EL (cell line): ENCODE data around the gene ZNF280B.
"Not testable (repeated sequence)": the region's sequence is repeated elsewhere in the genome, so short reads cannot be mapped to it uniquely, and the experiment has no call there.

Source experiments
- DNase-seq: peaks from one replicate; pipeline ENCODE4 v3.0.0-alpha.2; 2016

The ZNF280B gene

DNA sequence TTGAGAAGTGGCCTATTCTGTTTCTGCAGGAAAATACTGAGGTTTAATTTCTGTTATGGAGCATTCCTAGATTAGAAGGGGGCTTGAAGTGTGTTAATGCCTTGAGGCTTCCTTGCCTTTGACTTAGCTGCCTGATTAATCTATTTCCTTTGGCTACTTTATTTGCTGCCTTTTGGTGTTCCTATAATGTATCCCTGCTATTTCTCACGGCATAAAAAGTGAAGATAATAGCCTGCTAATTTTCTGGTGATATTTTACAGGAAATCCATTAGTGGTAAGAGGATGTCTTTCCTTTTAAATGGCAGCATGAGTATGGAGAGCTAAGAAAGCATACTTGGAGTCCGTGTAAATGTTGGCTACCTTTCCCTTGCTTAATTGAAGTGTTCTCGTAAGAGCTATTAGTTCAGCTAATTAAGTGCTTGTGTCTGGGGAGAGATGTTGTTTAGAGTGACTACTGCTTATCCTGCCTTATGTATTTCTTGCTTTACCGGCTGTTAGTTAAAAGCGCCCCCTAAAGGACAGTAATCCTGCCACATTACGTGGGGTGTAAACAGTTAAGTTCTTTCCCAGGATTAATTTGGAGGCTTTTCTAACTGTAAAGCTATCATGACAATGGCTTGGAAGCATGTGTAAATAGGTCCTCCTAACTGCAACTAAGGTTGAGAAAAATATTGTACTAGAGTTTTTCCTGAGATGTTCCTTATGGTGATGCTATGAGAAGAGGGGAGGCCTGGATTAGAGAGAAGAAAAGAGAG, 45.6 kb downstream of the ZNF280B start:
- no peak for DNase-seq

DNA sequence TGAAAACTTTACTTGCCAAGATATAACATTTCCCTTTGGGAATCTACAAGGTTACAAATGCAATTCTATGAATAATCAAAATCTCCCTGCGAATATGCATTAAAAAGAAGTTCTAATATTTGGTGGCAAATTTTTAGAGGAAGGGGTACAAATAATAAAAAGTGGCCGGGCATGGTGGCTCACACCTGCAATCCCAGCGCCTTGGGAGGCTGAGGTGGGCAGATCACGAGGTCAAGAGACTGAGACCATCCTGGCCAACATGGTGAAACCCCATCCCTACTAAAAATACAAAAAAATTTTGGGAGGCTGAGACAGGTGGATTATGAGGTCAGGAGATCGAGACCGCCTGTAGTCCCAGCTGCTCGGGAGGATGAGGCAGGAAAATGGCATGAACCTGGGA, 47.0 kb downstream of the ZNF280B start:
- DNase-seq: no peak

DNA sequence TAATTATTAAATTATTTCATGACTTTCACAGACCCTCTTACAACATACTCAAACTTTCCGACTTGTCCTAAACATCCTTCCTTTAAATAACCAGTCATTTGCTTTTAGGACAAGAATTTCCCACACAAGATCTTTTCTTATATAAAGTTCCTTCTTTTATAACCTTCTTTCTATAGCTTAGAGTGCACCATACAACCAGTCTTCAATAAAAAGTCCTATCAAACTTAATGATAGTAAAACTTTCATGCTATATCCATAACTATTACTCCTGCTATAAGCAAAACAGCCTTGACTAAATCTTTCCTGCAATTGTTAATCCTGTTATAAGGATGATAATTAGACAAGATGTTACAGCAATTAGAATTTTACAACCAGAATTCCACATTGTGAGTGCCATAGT, 47.4 kb downstream of the ZNF280B start:
- DNase-seq: no peak

DNA sequence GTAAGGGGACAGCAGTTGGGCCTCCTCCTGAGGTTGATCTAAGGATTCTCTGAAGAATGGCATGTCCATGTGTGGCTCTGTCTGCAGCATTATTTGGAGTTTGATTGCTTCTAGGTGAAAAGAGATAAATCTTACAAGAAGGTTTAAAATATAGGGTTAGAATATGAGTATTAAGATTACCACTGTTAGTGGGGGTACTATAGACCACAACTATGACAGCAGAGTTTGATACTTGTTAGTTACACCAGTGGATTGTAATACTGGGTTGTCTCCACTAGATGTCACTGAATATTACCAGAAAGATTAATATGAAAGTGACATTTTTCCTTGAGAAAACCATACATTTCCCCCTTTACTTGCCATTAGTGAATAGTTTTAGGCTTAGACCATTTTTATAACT, 47.9 kb downstream of the ZNF280B start:
- DNase-seq: no peak

DNA sequence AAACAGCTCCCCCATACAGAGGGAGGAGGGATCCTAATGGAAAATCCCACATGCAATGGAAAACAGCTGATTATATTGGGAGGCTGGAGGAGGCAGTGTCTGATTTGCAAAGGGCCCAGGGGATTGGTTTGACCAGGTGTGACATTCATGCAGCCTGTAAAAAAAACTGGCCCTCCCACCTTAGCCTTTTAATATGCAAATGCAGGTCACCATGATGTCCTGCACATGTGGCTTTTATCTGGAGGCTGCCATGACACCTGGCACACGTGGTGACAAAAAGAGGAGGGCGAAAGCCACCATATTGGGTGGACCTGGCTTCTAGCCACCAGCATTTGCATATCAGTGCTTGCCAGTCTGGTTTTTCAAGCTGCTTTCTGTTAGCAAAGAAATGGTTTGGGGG, 48.5 kb downstream of the ZNF280B start:
- DNase-seq: no peak

DNA sequence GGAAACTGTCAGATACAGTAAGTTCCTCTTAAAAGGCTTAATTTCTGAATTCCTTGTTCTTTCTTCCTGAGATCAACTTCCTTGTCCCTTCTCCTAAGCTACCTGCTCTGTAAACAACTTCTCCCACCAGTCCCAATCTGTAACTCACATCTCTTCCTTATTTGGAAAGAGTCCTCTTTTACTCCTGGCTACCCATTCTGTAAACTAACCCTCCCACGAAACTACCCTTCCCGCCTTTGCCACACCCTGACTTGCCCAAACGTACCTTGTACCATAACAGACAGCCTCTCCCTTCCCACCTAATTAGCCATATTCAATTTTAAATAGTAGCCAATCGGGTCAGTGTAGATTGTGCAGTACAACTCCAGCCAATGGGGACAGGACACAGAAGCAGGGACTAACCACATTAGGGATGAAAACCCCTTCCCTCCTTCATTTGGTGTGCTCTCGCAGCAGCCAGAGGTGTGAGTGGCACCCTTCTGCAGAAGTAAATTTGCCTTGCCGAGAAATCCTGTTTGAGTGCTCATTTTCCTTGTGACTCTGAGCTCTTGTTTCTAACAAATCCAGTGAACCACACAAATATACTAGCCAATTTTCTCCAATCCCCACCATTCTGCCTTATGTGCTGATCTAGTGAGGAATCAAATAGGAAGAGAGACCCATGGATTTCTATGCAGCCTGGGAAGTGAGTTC, 49.5 kb downstream of the ZNF280B start:
- no peak for DNase-seq

DNA sequence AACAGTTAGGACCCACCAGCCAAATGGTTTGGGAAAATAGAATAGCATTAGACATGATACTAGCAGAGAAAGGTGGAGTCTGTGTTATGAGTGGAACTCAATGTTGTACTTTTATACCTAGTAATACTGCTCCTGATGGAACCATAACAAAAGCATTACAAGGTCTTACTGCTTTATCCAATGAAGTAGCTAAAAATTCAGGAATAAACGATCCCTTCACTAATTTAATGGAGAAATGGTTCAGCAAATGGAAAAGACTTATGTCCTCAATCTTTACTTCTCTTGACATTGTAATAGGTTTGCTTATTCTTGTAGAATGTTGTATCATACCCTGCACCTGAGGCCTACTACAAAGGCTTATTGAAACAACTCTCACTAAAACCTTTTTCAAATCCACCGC, 50.2 kb downstream of the ZNF280B start:
- no peak for DNase-seq

DNA sequence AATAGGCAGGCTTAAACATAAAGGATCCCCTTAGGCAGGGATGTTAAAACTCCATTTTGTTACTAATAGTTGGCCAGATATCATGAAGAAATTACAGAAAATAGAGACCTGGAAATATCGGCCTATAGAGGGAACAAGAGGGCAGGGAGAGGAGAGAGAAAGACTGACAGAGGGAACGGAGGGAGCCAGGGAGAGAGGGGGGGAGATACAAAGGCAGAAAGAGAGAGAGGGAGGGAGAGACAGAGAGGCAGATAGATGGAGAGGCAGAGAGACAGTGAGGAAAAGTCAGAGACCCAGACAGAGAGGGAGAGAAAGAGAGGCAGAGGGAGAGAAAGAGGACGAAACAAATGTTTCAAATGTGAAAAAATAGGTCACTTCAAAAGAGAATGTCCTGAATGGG, 53.5 kb downstream of the ZNF280B start:
- DNase-seq: no peak

DNA sequence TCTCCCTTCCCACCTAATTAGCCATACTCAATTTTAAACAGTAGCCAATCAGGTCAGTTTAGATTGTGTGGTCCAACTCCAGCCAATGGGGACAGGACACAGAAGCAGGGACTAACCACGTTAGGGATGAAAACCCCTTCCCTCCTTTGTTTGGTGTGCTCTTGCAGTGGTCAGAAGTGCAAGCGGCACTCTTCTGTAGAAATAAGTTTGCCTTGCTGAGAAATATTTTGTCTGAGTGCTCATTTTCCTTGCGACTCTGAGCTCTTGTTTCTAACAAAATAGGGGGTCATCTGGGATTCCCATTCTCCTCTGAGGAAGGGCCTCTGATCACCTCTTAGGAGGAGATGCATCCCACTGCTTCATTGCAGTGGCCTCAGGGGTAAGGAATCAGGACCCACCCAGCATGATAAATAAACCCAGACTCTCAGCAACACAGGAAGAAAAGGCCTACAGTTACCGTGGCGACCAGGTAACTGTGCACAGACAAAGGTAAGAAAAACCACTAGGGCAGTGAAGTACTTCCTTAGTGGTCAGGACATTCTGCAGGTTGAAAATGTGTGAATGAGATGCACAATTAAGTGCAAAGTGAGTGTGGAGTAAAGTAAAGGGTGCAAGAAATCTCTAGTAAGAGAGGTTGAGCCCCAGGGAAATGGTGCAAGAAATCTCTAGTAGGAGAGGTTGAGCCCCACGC, 55.4 kb downstream of the ZNF280B start:
- no peak for DNase-seq

DNA sequence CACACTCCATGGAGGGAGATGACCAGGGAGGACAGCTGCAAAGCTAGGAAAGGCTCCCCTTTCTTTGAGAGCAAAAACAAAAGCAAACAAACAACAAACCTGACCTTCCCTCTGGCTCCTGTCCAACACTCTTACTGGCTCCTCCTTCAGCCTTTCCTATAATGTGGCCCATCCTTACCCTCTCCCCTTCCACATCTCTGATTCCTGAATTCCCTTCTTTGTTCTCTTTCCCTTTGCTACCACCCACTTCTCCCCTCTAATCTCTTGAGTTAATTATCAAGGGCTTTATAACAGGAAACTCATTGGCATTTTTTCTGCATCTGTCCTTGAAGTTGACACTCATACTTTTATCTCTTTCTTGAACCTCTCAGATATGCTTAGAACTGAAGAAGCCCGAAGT, 56.3 kb downstream of the ZNF280B start:
- DNase-seq: no peak

DNA sequence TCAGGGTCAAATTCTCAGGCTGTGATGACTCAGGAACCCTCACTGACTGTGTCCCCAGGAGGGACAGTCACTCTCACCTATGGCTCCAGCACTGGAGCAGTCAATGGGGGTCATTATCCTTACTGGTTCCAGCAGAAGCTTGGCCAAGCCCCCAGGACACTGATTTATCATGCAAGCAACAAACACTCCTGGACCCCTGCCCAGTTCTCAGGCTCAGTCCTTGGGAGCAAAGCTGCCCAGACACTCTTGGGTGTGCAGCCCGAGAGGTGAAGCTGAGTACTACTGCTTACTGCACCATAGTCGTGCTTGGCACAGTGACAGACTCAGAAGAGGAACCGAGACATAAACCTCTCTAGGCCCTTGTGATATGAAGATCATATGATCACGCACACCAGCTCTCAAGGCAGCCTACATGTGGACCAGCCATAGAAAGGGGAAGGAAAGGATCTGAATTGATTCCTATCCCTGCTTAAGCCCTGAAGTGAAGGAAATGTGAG, 58.2 kb downstream of the ZNF280B start:
- no peak for DNase-seq

DNA sequence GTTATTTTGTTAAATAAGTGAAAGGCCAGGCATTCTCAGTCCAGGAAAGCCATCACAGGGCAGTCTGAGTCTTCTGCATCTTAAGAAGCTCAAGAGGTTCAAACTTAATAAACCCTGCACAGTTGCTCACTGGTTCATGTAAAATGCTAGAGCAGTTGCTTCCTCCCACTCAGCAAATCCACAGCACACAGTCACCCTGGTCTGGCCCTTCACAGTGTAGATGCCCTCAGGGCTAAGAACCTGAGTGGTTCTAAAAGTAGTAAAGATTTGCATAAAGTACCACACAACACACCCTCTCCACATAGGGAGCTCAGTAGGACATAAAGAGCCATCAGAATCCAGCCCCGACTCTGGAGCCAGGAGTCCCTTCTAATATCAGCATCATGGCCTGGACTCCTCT, 58.7 kb downstream of the ZNF280B start:
- DNase-seq: no peak

DNA sequence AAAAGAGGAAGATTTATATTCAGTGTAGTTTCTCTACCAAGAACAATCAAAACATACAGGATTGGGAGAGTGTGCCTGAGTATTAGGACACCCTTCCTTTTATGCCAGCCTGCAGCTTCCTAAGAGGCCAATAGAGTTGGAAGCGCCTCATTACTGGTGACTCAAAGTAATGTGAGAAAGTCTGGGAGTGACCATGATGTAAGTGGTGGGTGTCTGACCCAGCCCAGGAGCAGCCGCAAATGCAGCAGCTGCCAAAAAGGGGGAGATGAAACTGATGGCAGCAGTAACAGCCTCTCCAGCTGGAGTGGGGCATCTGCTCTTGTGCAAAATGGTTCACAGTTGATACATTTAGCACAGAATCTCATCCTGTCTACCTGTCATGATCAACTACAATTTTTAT, 62.0 kb downstream of the ZNF280B start:
- DNase-seq: no peak

DNA sequence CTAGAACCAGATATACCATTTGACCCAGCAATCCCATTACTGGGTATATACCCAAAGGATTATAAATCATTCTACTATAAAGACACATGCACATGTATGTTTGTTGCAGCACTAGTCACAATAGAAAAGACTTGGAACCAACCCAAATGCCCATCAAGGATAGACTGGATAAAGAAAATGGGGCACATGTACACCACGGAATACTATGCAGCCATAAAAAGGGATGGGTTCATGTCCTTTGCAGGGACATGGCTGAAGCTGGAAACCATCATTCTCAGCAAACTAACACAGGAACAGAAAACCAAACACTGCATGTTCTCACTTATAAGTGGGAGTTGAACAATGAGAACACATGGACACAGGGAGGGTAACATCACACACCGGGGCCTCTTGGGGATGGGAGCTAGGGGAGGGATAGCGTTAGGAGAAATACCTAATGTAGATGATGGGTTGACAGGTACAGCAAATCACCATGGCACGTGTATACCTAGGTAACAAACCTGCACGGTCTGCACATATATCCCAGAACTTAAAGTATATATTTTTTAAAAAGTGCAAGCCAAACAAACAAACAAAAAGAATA, 64.4 kb downstream of the ZNF280B start:
- not testable (repeated sequence) for DNase-seq

DNA sequence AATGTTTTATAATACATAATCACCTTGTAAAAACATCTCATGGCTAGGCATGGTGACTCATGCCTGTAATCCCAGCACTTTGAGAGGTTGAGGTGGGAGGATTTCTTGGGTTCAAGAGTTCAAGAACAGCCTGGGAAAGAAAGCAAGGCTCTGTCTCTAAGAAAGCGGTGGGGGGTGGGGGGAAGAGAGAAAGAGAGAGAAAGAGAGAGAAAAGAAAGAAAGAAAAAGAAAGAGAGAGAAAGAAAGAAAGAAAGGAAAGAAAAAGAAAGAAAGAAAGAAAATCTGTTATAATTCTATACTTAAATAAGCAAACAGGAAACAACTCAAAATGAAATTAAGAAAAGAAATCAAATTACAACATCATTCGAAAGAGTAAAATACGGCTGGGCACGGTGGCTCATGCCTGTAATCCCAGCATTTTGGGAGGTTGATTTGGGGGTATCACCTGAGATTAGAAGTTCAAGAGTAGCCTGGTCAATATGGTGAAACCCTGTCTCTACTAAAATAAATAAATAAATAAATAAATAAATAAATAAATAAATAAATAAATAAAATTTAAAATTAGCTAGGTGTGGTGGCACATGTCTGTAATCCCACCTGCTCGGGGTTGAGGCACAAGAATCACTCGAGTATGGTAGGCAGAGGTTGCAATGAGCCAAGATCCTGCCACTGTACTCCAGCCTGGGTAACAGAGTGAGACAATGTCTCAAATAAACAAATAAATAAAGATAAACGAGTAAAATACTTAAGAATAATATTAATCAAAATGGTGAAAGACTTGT, 65.4 kb downstream of the ZNF280B start:
- no peak for DNase-seq

DNA sequence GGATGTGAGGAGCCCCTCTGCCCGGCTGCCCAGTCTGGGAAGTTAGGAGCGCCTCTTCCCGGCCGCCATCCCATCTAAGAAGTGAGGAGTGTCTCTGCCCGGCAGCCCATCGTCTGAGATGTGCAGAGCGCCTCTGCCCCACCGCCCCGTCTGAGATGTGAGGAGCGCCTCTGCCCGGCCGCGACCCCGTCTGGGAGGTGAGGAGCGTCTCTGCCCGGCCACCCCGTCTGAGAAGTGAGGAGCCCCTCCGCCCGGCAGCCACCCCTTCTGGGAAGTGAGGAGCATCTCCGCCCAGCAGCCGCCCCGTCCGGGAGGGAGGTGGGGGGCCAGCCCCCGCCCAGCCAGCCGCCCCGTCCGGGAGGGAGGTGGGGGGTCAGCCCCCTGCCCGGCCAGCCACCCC, 66.9 kb downstream of the ZNF280B start:
- DNase-seq: not testable (repeated sequence)

DNA sequence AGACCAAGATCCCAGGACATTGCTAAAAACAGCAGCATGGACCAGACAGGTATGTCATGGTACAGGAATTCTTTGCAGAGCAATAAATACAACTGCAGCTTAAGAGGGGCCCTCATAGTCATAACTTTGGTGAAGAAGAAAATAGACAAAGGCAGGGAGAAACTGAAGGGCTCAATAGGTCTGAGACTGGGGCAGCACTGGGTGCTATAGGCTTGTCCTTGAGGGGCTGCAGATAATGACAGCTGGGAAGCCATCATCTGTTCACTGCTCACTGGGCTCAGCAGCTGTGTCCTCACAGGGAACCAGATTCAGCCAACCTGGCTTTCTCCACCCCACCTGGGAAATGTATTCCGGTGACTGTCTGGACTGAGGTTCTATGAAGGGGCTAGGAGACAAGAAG, 68.4 kb downstream of the ZNF280B start:
- no peak for DNase-seq
